HL-60 (cell line): Measurements from ENCODE around the gene CADM1.

Source experiments
- DNase-seq, 2 experiments: peaks; one replicate each; pipeline ENCODE4 v3.0.0-alpha.2; 2010 to 2020; ENCODE audit warnings: low read depth in 1 of 2, low spot score in 1 of 2
- H3K27ac ChIP-seq: fragments of 250-450 bp; sonication (Bioruptor Pico); replicated peaks from 2 replicates; pipeline ENCODE4 v1.5.1; 2020; ENCODE audit warnings: mild to moderate bottlenecking, moderate library complexity
- H3K27me3 ChIP-seq: fragments of 250-450 bp; sonication (Bioruptor Pico); 2 replicates; pipeline ENCODE4 v1.5.1; 2021; ENCODE audit warnings: mild to moderate bottlenecking, moderate library complexity; ENCODE audit not compliant: insufficient read depth, poor library complexity, severe bottlenecking
- H3K4me3 ChIP-seq: replicated peaks from 2 replicates; pipeline ENCODE4 v1.5.1; 2011; ENCODE audit warnings: mild to moderate bottlenecking, control low read depth, low read length; ENCODE audit not compliant: insufficient read depth
- CTCF ChIP-seq: IDR thresholded peaks from one replicate; pipeline ENCODE4 v1.5.1; 2011; ENCODE audit warnings: low read length, control low read depth, inconsistent platforms; ENCODE audit not compliant: insufficient read depth
- GABPA ChIP-seq: IDR thresholded peaks from 2 replicates; pipeline ENCODE4 v1.6.1; 2012; ENCODE audit warnings: low read depth
- POLR2AphosphoS5 ChIP-seq: IDR thresholded peaks from 2 replicates; pipeline ENCODE4 v1.6.1; 2012; ENCODE audit warnings: low read depth
- REST ChIP-seq: IDR thresholded peaks from 2 replicates; pipeline ENCODE4 v1.6.1; 2012; ENCODE audit warnings: low read depth; ENCODE audit not compliant: insufficient replicate concordance
- SPI1 ChIP-seq: IDR thresholded peaks from 2 replicates; pipeline ENCODE4 v1.6.1; 2012; ENCODE audit warnings: low read depth, mild to moderate bottlenecking, borderline replicate concordance
- long read RNA-seq: library from polyadenylated mRNA; unstranded; transcript quantifications from one replicate; pipeline ENCODE4 v2.0.0, GENCODE V29; 2020

Gene CADM1
- long read RNA-seq = 0 reads

- DNase-seq = peak; percentile 13 to 24
- TF ChIP-seq CTCF (no peak), REST (no peak), POLR2AphosphoS5 (no peak), SPI1 (no peak), GABPA (no peak)
- Histone ChIP-seq H3K27ac (no peak within 1 kb of the TSS), H3K27me3 (peaks cover 65% of the 10 kb centered on the region), H3K4me3 (peak within 1 kb of the TSS; percentile 31)
Measured at GRCh38 chr11:115504276-115505158, at the start of gene CADM1. Gene CADM1 (minus strand): TSS chr11:115504415.

GRCh38 chr11:115552773-115553438 lies 48.7 kb upstream of the CADM1 start:
- Histone ChIP-seq H3K27me3 (no peaks in the 10 kb centered on the region), H3K27ac (no peak overlapping the region), H3K4me3 (no peak overlapping the region)
- TF ChIP-seq SPI1 (no peak), CTCF (no peak), REST (no peak), POLR2AphosphoS5 (no peak)
- DNase-seq = no peak

- TF ChIP-seq POLR2AphosphoS5 (no peak), REST (no peak), GABPA (no peak), CTCF (no peak), SPI1 (no peak)
- no peak for DNase-seq
- H3K27me3 ChIP-seq = no peaks in the 10 kb centered on the region
- no peak overlapping the region for H3K4me3 ChIP-seq
- no peak overlapping the region for H3K27ac ChIP-seq
Measured at GRCh38 chr11:115552151-115552772, 48.0 kb upstream of the CADM1 start.
